Fibroblast of mammary gland (primary cell): ENCODE data around the gene MYBPC1.

Experiments
- DNase-seq: peaks from one replicate; pipeline ENCODE4 v3.0.0-alpha.2; 2010; ENCODE audit warnings: low read depth
- H3K4me3 ChIP-seq: 2 replicates; pipeline ENCODE4 v1.5.1; 2011; ENCODE audit warnings: low read depth, mild to moderate bottlenecking, low read length, moderate library complexity; ENCODE audit not compliant: control insufficient read depth
- CTCF ChIP-seq: conservative IDR thresholded peaks from 2 replicates; pipeline ENCODE4 v1.5.1; 2011; ENCODE audit warnings: low read depth, low read length, inconsistent platforms; ENCODE audit not compliant: control insufficient read depth, insufficient read depth

The MYBPC1 gene

GRCh38 chr12:101707131-101707782, 112.5 kb downstream of the MYBPC1 start:
- no peak for DNase-seq
- TF ChIP-seq CTCF: no peak
- no peak overlapping the region for H3K4me3 ChIP-seq

- DNase-seq: no peak
- TF ChIP-seq CTCF: no peak
- H3K4me3 ChIP-seq: no peak overlapping the region
Observed at GRCh38 chr12:101710288-101710687, 115.5 kb downstream of the MYBPC1 start.

- DNase-seq: peak; percentile 32
- H3K4me3 ChIP-seq: no peak overlapping the region
- no peak for TF ChIP-seq CTCF
Observed at GRCh38 chr12:101713059-101713682, 118.4 kb downstream of the MYBPC1 start.

GRCh38 chr12:101713930-101714329, 119.2 kb downstream of the MYBPC1 start:
- TF ChIP-seq CTCF: no peak
- H3K4me3 ChIP-seq: no peak overlapping the region
- no peak for DNase-seq

GRCh38 chr12:101714877-101715444, 120.2 kb downstream of the MYBPC1 start:
- DNase-seq: no peak
- TF ChIP-seq CTCF: no peak
- no peak overlapping the region for H3K4me3 ChIP-seq

GRCh38 chr12:101719566-101719965, 124.8 kb downstream of the MYBPC1 start:
- DNase-seq: peak; percentile 48
- no peak overlapping the region for H3K4me3 ChIP-seq
- TF ChIP-seq CTCF: no peak
